ENCODE results near the gene MYLK2.

DNA sequence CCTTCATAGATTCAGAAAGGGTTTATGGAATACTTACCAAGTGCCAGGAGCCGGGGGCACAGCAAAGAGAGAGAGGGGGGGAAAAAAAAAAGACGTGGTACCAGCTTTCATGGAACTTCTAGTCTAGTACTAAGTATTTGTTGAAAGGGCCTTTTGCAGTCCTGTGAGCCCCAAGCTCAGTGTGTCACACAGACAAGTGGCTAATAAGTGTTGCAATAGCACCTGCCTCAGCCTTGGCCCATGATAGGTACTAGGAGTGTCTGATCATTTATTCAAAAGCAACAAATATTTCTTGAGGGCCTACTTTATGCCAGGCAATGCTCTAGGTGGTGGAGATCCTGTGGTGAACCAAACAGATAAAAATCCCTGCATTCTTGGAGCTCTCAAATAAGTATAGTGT lies 7.9 kb downstream of the MYLK2 start:
- TF ChIP-seq, protein P1, sequence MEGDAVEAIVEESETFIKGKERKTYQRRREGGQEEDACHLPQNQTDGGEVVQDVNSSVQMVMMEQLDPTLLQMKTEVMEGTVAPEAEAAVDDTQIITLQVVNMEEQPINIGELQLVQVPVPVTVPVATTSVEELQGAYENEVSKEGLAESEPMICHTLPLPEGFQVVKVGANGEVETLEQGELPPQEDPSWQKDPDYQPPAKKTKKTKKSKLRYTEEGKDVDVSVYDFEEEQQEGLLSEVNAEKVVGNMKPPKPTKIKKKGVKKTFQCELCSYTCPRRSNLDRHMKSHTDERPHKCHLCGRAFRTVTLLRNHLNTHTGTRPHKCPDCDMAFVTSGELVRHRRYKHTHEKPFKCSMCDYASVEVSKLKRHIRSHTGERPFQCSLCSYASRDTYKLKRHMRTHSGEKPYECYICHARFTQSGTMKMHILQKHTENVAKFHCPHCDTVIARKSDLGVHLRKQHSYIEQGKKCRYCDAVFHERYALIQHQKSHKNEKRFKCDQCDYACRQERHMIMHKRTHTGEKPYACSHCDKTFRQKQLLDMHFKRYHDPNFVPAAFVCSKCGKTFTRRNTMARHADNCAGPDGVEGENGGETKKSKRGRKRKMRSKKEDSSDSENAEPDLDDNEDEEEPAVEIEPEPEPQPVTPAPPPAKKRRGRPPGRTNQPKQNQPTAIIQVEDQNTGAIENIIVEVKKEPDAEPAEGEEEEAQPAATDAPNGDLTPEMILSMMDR (conservative IDR thresholded peaks at IDR 0.05), result no peak
- TF ChIP-seq EZH2 (IDR thresholded peaks at IDR 0.05; ENCODE audit: low read depth), result no peak

Data from PC-9 (cell line).